HG03097 (cell line): ENCODE results near the gene SMIM10.
"Not testable (repeated sequence)": the region's sequence is repeated elsewhere in the genome, so short reads cannot be mapped to it uniquely, and the experiment has no call there.

Experiments used
- ATAC-seq: cut with Tn5 transposase; IDR thresholded peaks from one replicate; pipeline ENCODE4 v1.9.1; 2021; ENCODE audit not compliant: unreplicated experiment, low FRiP score

Gene SMIM10

GRCh38 chrX:134990801-134991481, at the start of gene SMIM10:
Gene SMIM10 (plus strand): TSS chrX:134990991. CDS start chrX:134991096, 105 bp downstream.
- ATAC-seq: no peak

GRCh38 chrX:134946364-134946763, 44.4 kb upstream of the SMIM10 start:
- not testable (repeated sequence) for ATAC-seq

- no peak for ATAC-seq
Observed at GRCh38 chrX:134948333-134949241, 42.2 kb upstream of the SMIM10 start.

GRCh38 chrX:134949271-134949670, 41.5 kb upstream of the SMIM10 start:
- no peak for ATAC-seq

- ATAC-seq: no peak
Observed at GRCh38 chrX:134957836-134958235, 33.0 kb upstream of the SMIM10 start.

- ATAC-seq: not testable (repeated sequence)
Observed at GRCh38 chrX:134960366-134960765, 30.4 kb upstream of the SMIM10 start.

- ATAC-seq: no peak
Observed at GRCh38 chrX:134963041-134963440, 27.8 kb upstream of the SMIM10 start.

- ATAC-seq: no peak
Observed at GRCh38 chrX:134969726-134970125, 21.1 kb upstream of the SMIM10 start.

GRCh38 chrX:134971926-134972325, 18.9 kb upstream of the SMIM10 start:
- ATAC-seq: no peak

- no peak for ATAC-seq
Observed at GRCh38 chrX:134975516-134975915, 15.3 kb upstream of the SMIM10 start.

- no peak for ATAC-seq
Observed at GRCh38 chrX:134981910-134982309, 8.9 kb upstream of the SMIM10 start.

- no peak for ATAC-seq
Observed at GRCh38 chrX:134982748-134983147, 8.0 kb upstream of the SMIM10 start.

- ATAC-seq: no peak
Observed at GRCh38 chrX:134985479-134985878, 5.3 kb upstream of the SMIM10 start.

- no peak for ATAC-seq
Observed at GRCh38 chrX:134990475-134990800, 353 bp upstream of the SMIM10 start.

- ATAC-seq: no peak
Observed at GRCh38 chrX:134997646-134998045, 6.9 kb downstream of the SMIM10 start.

- ATAC-seq: no peak
Observed at GRCh38 chrX:134998246-134998645, 7.5 kb downstream of the SMIM10 start.

- ATAC-seq: no peak
Observed at GRCh38 chrX:134999469-134999868, 8.7 kb downstream of the SMIM10 start.

GRCh38 chrX:135000516-135000915, 9.7 kb downstream of the SMIM10 start:
- ATAC-seq: no peak

- ATAC-seq: peak; percentile 86
Observed at GRCh38 chrX:135003876-135004623, 13.3 kb downstream of the SMIM10 start.

GRCh38 chrX:135006187-135006586, 15.4 kb downstream of the SMIM10 start:
- no peak for ATAC-seq

GRCh38 chrX:135009057-135009610, 18.3 kb downstream of the SMIM10 start:
- ATAC-seq: no peak
